ENCODE results near the gene INSRR. TPM values are rescaled to one million over a fixed set of nuclear protein-coding genes. Genes with fewer than 3 reads are reported as not detected.

The INSRR gene
- total RNA-seq, 1 donor from 2014 or later, result not detected

DNA sequence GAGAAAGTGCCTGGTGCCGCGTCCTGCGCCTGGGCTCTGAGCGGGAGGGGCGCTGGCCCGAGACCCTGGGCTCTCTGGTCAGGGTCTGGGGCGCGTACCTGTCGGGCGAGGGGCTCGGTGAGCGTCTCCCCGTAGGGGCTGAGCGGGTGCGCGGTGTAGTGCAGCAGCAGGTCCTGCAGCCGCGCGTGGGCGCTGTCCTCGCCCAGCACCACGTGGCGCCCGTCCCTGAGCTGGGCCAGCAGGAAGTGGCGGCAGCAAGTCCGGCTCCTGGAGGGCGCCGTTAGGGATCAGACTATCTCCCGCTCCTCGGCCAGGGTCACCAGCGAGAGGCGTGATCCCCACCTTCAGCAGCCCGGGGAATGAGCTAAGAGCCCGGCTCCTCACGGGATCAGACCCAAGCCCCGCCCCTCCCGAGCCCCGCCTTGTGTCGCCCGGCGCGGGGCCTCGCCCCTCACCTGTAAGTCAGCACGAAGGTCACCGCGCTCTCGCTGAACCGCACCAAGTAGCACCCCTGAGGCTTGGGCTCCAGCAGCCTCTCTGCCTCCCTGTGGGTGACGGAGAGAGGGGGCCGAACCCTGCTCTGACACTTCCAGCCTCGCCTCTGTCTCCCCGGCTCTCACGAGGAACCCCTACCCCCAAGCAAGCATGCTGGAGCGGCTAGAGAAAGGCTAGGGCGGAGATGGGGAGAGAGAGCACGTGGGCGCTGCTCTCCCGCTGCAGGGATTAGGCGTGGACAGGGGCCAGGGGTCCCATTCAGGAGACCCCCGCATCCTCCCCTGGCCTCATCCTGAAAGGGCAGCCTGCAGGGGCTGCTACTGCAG lies 45.0 kb downstream of the INSRR start:
- no peak for DNase-seq (ENCODE audit: low spot score)

DNA sequence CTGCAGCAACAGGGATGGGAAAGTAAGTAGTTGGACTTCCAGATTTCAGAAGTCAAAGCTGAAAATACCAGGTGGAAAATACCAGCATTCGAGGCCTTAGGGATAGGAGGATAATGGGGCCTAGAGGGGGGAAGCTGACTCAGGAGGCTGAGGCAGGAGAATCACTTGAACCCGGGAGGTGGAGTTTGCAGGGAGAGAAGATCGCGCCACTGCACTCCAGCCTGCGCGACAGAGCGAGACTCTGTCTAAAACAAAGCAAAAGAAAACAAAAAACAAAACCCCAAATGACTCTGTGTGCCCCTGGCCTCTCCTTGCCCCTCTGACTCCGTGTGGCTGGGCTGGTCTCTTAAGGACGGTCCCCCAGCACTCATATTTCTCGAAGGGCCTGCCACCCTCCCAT lies 45.6 kb downstream of the INSRR start:
- TF ChIP-seq, protein P1, sequence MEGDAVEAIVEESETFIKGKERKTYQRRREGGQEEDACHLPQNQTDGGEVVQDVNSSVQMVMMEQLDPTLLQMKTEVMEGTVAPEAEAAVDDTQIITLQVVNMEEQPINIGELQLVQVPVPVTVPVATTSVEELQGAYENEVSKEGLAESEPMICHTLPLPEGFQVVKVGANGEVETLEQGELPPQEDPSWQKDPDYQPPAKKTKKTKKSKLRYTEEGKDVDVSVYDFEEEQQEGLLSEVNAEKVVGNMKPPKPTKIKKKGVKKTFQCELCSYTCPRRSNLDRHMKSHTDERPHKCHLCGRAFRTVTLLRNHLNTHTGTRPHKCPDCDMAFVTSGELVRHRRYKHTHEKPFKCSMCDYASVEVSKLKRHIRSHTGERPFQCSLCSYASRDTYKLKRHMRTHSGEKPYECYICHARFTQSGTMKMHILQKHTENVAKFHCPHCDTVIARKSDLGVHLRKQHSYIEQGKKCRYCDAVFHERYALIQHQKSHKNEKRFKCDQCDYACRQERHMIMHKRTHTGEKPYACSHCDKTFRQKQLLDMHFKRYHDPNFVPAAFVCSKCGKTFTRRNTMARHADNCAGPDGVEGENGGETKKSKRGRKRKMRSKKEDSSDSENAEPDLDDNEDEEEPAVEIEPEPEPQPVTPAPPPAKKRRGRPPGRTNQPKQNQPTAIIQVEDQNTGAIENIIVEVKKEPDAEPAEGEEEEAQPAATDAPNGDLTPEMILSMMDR (IDR thresholded peaks at IDR 0.05), result no peak
- H3K9me3 Mint-ChIP-seq (ENCODE audit: low read depth), result no peaks in the 10 kb centered on the region
- H3K4me3 Mint-ChIP-seq (ENCODE audit: unreplicated experiment), result peak overlapping the region; percentile 22
- DNase-seq (ENCODE audit: low spot score), result no peak
- peaks cover 21% of the 10 kb centered on the region for H3K4me1 Mint-ChIP-seq (ENCODE audit: low read depth)
- peaks cover 14% of the 10 kb centered on the region for H3K27me3 Mint-ChIP-seq (ENCODE audit: low read depth)
- H3K36me3 Mint-ChIP-seq (ENCODE audit: low read depth), result no peaks in the 10 kb centered on the region
- no peak overlapping the region for H3K27ac Mint-ChIP-seq (ENCODE audit: unreplicated experiment)

More for the DNA sequence above, 45.0 kb downstream of the INSRR start:
- TF ChIP-seq, protein P1 (IDR thresholded peaks at IDR 0.05), result peak; percentile 79
- Mint-ChIP-seq H3K36me3 (ENCODE audit: low read depth) (no peaks in the 10 kb centered on the region), H3K27ac (ENCODE audit: unreplicated experiment) (no peak overlapping the region), H3K27me3 (ENCODE audit: low read depth) (peaks cover 15% of the 10 kb centered on the region), H3K9me3 (ENCODE audit: low read depth) (no peaks in the 10 kb centered on the region), H3K4me3 (ENCODE audit: unreplicated experiment) (peak overlapping the region; percentile 49), H3K4me1 (ENCODE audit: low read depth) (peaks cover 21% of the 10 kb centered on the region)

DNA sequence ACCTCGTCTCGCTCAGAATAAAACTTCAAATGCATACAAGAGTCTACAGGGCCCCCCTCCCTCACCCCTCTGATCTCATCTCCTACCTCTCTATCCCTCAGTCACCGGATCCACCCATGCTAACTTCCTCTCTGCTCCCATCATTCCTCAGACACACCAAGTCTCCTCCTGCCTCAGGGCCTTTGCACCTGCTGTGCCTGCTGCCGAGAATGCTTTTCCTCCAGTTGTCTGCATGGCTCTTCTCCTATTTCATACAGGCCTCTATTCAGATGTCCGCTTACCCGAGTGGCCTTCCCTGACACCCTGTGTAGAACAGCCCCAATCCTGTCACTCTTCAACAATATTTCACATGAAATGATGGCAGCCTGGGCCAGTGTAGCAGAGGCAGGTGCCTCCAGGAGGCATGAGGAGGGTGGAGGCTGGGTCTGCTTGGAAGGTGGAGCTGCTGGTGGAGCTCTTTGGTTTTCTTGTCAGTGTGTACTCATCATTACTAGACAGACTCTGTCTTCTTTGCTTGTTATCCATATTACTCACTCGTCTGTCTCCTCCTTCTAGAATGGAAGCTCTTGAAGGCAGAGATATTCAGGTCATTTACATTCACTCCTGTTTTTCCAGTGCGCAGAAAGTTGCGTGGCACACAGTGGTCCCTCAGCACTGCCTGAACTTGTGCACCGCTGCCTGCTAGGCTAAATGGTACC lies 46.5 kb downstream of the INSRR start:
- Mint-ChIP-seq H3K4me3 (ENCODE audit: unreplicated experiment) (no peak overlapping the region), H3K9me3 (ENCODE audit: low read depth) (no peaks in the 10 kb centered on the region), H3K4me1 (ENCODE audit: low read depth) (peaks cover 21% of the 10 kb centered on the region), H3K27ac (ENCODE audit: unreplicated experiment) (no peak overlapping the region), H3K36me3 (ENCODE audit: low read depth) (no peaks in the 10 kb centered on the region), H3K27me3 (ENCODE audit: low read depth) (peaks cover 14% of the 10 kb centered on the region)
- TF ChIP-seq, protein P1 (IDR thresholded peaks at IDR 0.05), result no peak
- DNase-seq (ENCODE audit: low spot score), result no peak

DNA sequence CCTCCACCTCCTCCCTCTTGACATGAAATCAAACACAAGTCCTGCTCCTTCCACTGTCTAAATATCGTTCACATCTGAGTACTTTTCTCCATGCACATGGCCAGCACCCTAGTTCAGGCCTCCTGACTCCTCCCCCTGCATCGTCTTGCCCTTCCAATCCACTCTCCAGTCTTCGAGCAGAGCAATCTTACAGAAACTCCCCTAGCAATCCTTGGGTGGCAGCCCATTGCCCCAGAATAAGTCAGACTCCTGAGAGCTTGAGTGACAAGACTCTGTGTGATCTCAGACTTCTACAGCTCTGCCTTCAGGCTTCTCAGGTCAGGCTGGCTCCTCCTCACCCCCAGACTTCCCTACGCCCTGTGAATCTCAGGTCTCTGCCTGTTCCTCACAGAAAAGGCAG lies 47.7 kb downstream of the INSRR start:
- H3K27ac Mint-ChIP-seq (ENCODE audit: unreplicated experiment), result no peak overlapping the region
- H3K27me3 Mint-ChIP-seq (ENCODE audit: low read depth), result peaks cover 14% of the 10 kb centered on the region
- TF ChIP-seq, protein P1 (IDR thresholded peaks at IDR 0.05), result no peak
- H3K9me3 Mint-ChIP-seq (ENCODE audit: low read depth), result no peaks in the 10 kb centered on the region
- DNase-seq (ENCODE audit: low spot score), result no peak
- peaks cover 21% of the 10 kb centered on the region for H3K4me1 Mint-ChIP-seq (ENCODE audit: low read depth)
- H3K36me3 Mint-ChIP-seq (ENCODE audit: low read depth), result no peaks in the 10 kb centered on the region
- no peak overlapping the region for H3K4me3 Mint-ChIP-seq (ENCODE audit: unreplicated experiment)

DNA sequence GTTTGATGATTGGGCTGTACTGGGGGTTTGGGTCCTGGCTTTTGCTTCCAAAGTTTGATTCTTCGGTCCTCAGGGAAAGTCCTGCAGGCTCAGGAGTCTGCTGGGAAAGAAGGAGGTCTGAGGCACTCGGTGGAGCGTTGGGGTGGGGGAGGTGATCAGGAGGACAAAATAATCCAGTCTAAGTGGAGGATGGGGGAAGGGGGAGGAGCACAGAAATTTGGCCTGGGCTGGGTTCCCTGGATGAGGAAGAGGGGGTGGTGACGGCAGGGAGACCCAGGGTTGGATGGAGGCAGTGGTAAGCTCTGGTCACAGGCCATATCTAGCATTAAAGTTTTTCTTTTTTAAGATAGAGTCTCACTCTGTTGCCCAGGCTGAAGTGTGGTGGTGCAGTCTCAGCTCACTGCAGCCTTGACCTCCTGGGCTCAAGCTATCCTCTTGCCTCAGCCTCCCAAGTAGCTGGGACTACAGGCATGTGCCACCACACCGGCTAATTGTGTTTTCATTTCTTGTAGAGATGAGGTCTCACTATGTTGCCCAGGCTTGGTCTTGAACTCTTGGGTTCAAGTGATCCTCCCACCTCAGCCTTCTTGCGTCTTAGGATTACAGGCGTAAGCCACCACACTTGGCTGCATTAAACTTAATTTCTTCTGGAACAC lies 49.1 kb downstream of the INSRR start:
- H3K36me3 Mint-ChIP-seq (ENCODE audit: low read depth), result no peaks in the 10 kb centered on the region
- DNase-seq (ENCODE audit: low spot score), result no peak
- peaks cover 15% of the 10 kb centered on the region for H3K4me1 Mint-ChIP-seq (ENCODE audit: low read depth)
- H3K27ac Mint-ChIP-seq (ENCODE audit: unreplicated experiment), result no peak overlapping the region
- H3K9me3 Mint-ChIP-seq (ENCODE audit: low read depth), result no peaks in the 10 kb centered on the region
- H3K27me3 Mint-ChIP-seq (ENCODE audit: low read depth), result peaks cover 14% of the 10 kb centered on the region
- TF ChIP-seq, protein P1 (IDR thresholded peaks at IDR 0.05), result no peak
- H3K4me3 Mint-ChIP-seq (ENCODE audit: unreplicated experiment), result no peak overlapping the region

Data from chondrocyte (in vitro differentiated cells).